Measurements from ENCODE around the gene JAML. TPM values are rescaled to one million over a fixed set of nuclear protein-coding genes. Genes with fewer than 3 reads are reported as not detected.
A peak's percentile ranks its signal among the peaks of the same experiment; 100 is the strongest.

Gene JAML
- total and polyA plus RNA-seq, 9 of the 15 experiments (the other 6 are each of a cell fraction or from before 2014, with no cell fraction given): 0.05 to 0.32 (median 0.22) TPM; not detected in 4

GRCh38 chr11:118240999-118241763 is 16.4 kb upstream of the JAML start:
- BruUV-seq (replicated peaks): no TSS peak
- peak overlapping the region; percentile 58; the same call in 2 of the 3 replicates for H3K27ac ChIP-seq (ENCODE audit: extremely low read depth, low read depth, low read length)
- peak overlapping the region; percentile 45 for H3K4me2 ChIP-seq (ENCODE audit: insufficient read depth, low read length)
- POLR2A ChIA-PET: interaction anchor here (0.5 to 1.1 kb wide), 4 partner anchors 10 to 27 kb away, joined by 3 to 5 read pairs (median 4); partner anchors contain the start of gene MPZL3
- H3K9me3 ChIP-seq (replicated peaks; ENCODE audit: control insufficient read depth, insufficient read depth, low read depth, low read length): no peaks in the 10 kb centered on the region
- CTCF ChIA-PET (ENCODE audit: low intra/inter-chr PET ratio): no interaction called here
- H3K4me3 ChIP-seq: no peak overlapping the region
- peaks cover 0 to 9% of the 10 kb centered on the region in 2 experiments; a peak in 2 of 5 replicates for H3K27me3 ChIP-seq (ENCODE audit: control insufficient read depth in 2 of 2, insufficient read depth in 2 of 2, low read length in 2 of 2)
- intact Hi-C loops (cut with micrococcal nuclease) (no loop called here), in situ Hi-C loops (cut with MboI) (no loop called here)
- FAIRE-seq (peak; percentile 91), ATAC-seq (peak; percentile 83), DNase-seq (ENCODE audit: extremely low read depth in 1 of 4, low spot score in 3 of 4) (peak; percentile 35 to 77 (median 51))
- under 1% methylated on average over 9 of the region's 9 CpGs for WGBS (ENCODE audit: insufficient coverage, low coverage, missing lambda C conversion rate)
- H3K79me2 ChIP-seq (ENCODE audit: control insufficient read depth, insufficient read depth, low read length): no peaks in the 10 kb centered on the region
- H3K4me1 ChIP-seq (replicated peaks in 1 of 2; ENCODE audit: control insufficient read depth in 2 of 2, insufficient read depth in 2 of 2, low read length in 2 of 2): peaks cover 3 to 24% of the 10 kb centered on the region in 2 experiments
- no peaks in the 10 kb centered on the region for H3K36me3 ChIP-seq (ENCODE audit: control insufficient read depth, insufficient read depth, low read length)
- no peak overlapping the region for H2AFZ ChIP-seq (ENCODE audit: low read depth, low read length)
- H3K9ac ChIP-seq (ENCODE audit: insufficient read depth in 1 of 2, low read depth in 2 of 2, low read length in 2 of 2): peak overlapping the region; percentile 27 to 49; a peak in 2 of 4 replicates
- no peaks in the 10 kb centered on the region for H3K9me1 ChIP-seq (ENCODE audit: control insufficient read depth, insufficient read depth, low read length)
- H4K20me1 ChIP-seq (replicated peaks; ENCODE audit: control insufficient read depth, insufficient read depth, low read length): no peaks in the 10 kb centered on the region; the same call in 1 of the 2 replicates
- TF ChIP-seq CHD7 (IDR thresholded peaks at IDR 0.05; ENCODE audit: low read depth, low read length) (no peak), NELFE (IDR thresholded peaks at IDR 0.05; ENCODE audit: insufficient read depth, insufficient read length) (no peak), ZNF224 (CRISPR knock-in tag; IDR thresholded peaks at IDR 0.05) (no peak), ZC3H8 (IDR thresholded peaks at IDR 0.05) (no peak), HES1 (IDR thresholded peaks at IDR 0.05; ENCODE audit: low read depth) (peak; percentile 89), DMBX1 (CRISPR knock-in tag; IDR thresholded peaks at IDR 0.05; ENCODE audit: borderline replicate concordance) (0 out of 2 replicates have a peak, but pooled peaks have one; percentile 18), DDX20 (tag; IDR thresholded peaks at IDR 0.05; ENCODE audit: low read depth) (0 out of 2 replicates have a peak, but pooled peaks have one; percentile 40), HMG20B (CRISPR knock-in tag; IDR thresholded peaks at IDR 0.05) (no peak), MEF2A (IDR thresholded peaks at IDR 0.05; ENCODE audit: control insufficient read depth, low read depth, low read length) (peak; percentile 87), ZNF583 (CRISPR knock-in tag; IDR thresholded peaks at IDR 0.05) (no peak)
